Natural killer cell (primary cell): ENCODE data around the gene ZNF682. TPM values are rescaled to one million over a fixed set of nuclear protein-coding genes. Genes with fewer than 3 reads are reported as not detected.
A peak's percentile ranks its signal among the peaks of the same experiment; 100 is the strongest.

Experiments
- ATAC-seq, 3 donors: fragments of 150-1000 bp in 2 of 3; fragments of 200-7000 bp in 1 of 3; cut with Tn5 transposase; 1 replicate in 1 of 3; 2 replicates in 2 of 3; pipeline ENCODE4 v1.10.0; 2021; ENCODE audit warnings: mild to moderate bottlenecking in 2 of 3, moderate library complexity in 2 of 3
- DNase-seq, 2 donors: peaks; one replicate each; pipeline versions ENCODE4 v3.0.0 to v3.0.0-alpha.2; 2013 to 2021; ENCODE audit warnings: mixed read lengths in 1 of 2
- H3K27ac ChIP-seq: one replicate; pipeline ENCODE4 v1.5.1; 2013; ENCODE audit warnings: mild to moderate bottlenecking, low read length
- H3K27me3 ChIP-seq: one replicate; pipeline ENCODE4 v1.6.1; 2013; ENCODE audit warnings: low read length; ENCODE audit not compliant: control insufficient read depth, insufficient read depth
- H3K36me3 ChIP-seq: one replicate; pipeline ENCODE4 v1.6.1; 2013; ENCODE audit warnings: low read length; ENCODE audit not compliant: control insufficient read depth, insufficient read depth
- H3K4me1 ChIP-seq: one replicate; pipeline ENCODE4 v1.6.1; 2013; ENCODE audit warnings: low read length; ENCODE audit not compliant: control insufficient read depth, insufficient read depth
- H3K4me3 ChIP-seq: one replicate; pipeline ENCODE4 v1.5.1; 2013; ENCODE audit warnings: low read length
- H3K9me3 ChIP-seq: one replicate; pipeline ENCODE4 v1.6.1; 2013; ENCODE audit warnings: low read length; ENCODE audit not compliant: control insufficient read depth, insufficient read depth
- H3K27ac Mint-ChIP-seq, 2 donors: one replicate each; pipeline ENCODE4 v1.8.0; 2022; ENCODE audit warnings: mild to moderate bottlenecking in 2 of 2, mixed read lengths in 2 of 2, moderate library complexity in 1 of 2
- H3K27me3 Mint-ChIP-seq, 2 donors: one replicate each; pipeline ENCODE4 v1.8.0; 2022; ENCODE audit warnings: low read depth in 2 of 2, mixed read lengths in 2 of 2
- H3K36me3 Mint-ChIP-seq: one replicate; pipeline ENCODE4 v1.8.0; 2022; ENCODE audit warnings: mixed read lengths
- H3K4me1 Mint-ChIP-seq, 2 donors: one replicate each; pipeline ENCODE4 v1.8.0; 2022; ENCODE audit warnings: mixed read lengths in 2 of 2
- H3K4me3 Mint-ChIP-seq: one replicate; pipeline ENCODE4 v1.8.0; 2022; ENCODE audit warnings: mild to moderate bottlenecking, moderate library complexity, mixed read lengths
- H3K9me3 Mint-ChIP-seq, 2 donors: one replicate each; pipeline ENCODE4 v1.8.0; 2022; ENCODE audit warnings: mixed read lengths in 2 of 2
- CTCF ChIP-seq: fragments of 200-600 bp; IDR thresholded peaks from one replicate; pipeline ENCODE4 v1.8.0; 2022; ENCODE audit warnings: antibody characterized with exemption
- WGBS: methylation state at CpG from one replicate; pipeline ENCODE4 v1.1.7; 2013; ENCODE audit warnings: missing lambda C conversion rate; ENCODE audit not compliant: insufficient coverage; 5-methylcytosine and 5-hydroxymethylcytosine counted together
- intact Hi-C: fragments of 100-400 bp; cut with micrococcal nuclease; formaldehyde crosslinking; loops from one replicate; pipeline ENCODE4 v1.14.2; 2022
- total RNA-seq, 4 donors: library from RNA; stranded (reverse); fragments of 120-200 nt in 1 of 4; gene quantifications; one replicate each; pipeline versions ENCODE4 v1.2.3 to v1.2.4, GENCODE V29; 2013 to 2022

Gene ZNF682
- total RNA-seq, 3 donors from 2014 or later (not counting 1 experiment from before 2014, with no cell fraction given): 9.6 to 16.1 (median 13.4) TPM

- H3K27ac Mint-ChIP-seq: no peak overlapping the region
- Histone ChIP-seq H3K4me3 (no peak overlapping the region), H3K36me3 (no peaks in the 10 kb centered on the region), H3K27me3 (no peaks in the 10 kb centered on the region), H3K27ac (no peak overlapping the region), H3K9me3 (no peaks in the 10 kb centered on the region), H3K4me1 (peaks cover 4% of the 10 kb centered on the region)
- DNase-seq: no peak
- no peak for ATAC-seq
- TF ChIP-seq CTCF: no peak
- no peaks in the 10 kb centered on the region for H3K9me3 Mint-ChIP-seq
- no peak overlapping the region for H3K4me3 Mint-ChIP-seq
- H3K27me3 Mint-ChIP-seq: peaks cover 12 to 22% of the 10 kb centered on the region in 2 donors
- no peaks in the 10 kb centered on the region for H3K36me3 Mint-ChIP-seq
- intact Hi-C loops: no loop called here
- H3K4me1 Mint-ChIP-seq: no peaks in the 10 kb centered on the region
- 83% methylated on average over 3 of the region's 3 CpGs for WGBS
Measured at GRCh38 chr19:20044663-20045062, 5.4 kb upstream of the ZNF682 start.

GRCh38 chr19:20038358-20039202, 725 bp downstream of the ZNF682 start:
- no peak for TF ChIP-seq CTCF
- no peaks in the 10 kb centered on the region for H3K27me3 Mint-ChIP-seq
- no peaks in the 10 kb centered on the region for H3K9me3 Mint-ChIP-seq
- Histone ChIP-seq H3K4me1 (peaks cover 13% of the 10 kb centered on the region), H3K27ac (peak overlapping the region; percentile 68), H3K27me3 (no peaks in the 10 kb centered on the region), H3K4me3 (peak overlapping the region; percentile 76), H3K36me3 (no peaks in the 10 kb centered on the region), H3K9me3 (no peaks in the 10 kb centered on the region)
- intact Hi-C loops: loop anchor here (1.0 kb wide), 2 partner anchors 39 to 738 kb away; partner anchors contain the start of genes ZNF66 and ZNF90
- no peak for ATAC-seq
- WGBS: 1% methylated on average over 26 of the region's 26 CpGs
- H3K4me1 Mint-ChIP-seq: peaks cover 11 to 15% of the 10 kb centered on the region in 2 donors
- H3K4me3 Mint-ChIP-seq: peak overlapping the region; percentile 96
- H3K36me3 Mint-ChIP-seq: no peaks in the 10 kb centered on the region
- peak in 1 of 2 donors; percentile 45 for DNase-seq
- peak overlapping the region; percentile 83 to 97 for H3K27ac Mint-ChIP-seq

- no peak for DNase-seq
- Histone ChIP-seq H3K4me1 (peaks cover 13% of the 10 kb centered on the region), H3K27me3 (no peaks in the 10 kb centered on the region), H3K36me3 (peaks cover 3% of the 10 kb centered on the region), H3K4me3 (no peak overlapping the region), H3K9me3 (no peaks in the 10 kb centered on the region), H3K27ac (no peak overlapping the region)
- intact Hi-C loops: no loop called here
- no peak for TF ChIP-seq CTCF
- no peaks in the 10 kb centered on the region for H3K36me3 Mint-ChIP-seq
- no peaks in the 10 kb centered on the region for H3K9me3 Mint-ChIP-seq
- H3K4me3 Mint-ChIP-seq: no peak overlapping the region
- H3K4me1 Mint-ChIP-seq: peaks cover 11 to 22% of the 10 kb centered on the region in 2 donors
- ATAC-seq: no peak
- whole genome bisulfite sequencing: 94% methylated on average over 4 of the region's 5 CpGs
- no peak overlapping the region for H3K27ac Mint-ChIP-seq
- H3K27me3 Mint-ChIP-seq: no peaks in the 10 kb centered on the region
Measured at GRCh38 chr19:20035935-20036334, 3.4 kb downstream of the ZNF682 start.
